HEK293 (cell line): ENCODE results near the gene ABCB9.
A peak's percentile ranks its signal among the peaks of the same experiment; 100 is the strongest.

ENCODE experiments used
- CTCF ChIA-PET: fragments of 350-600 bp; formaldehyde crosslinking; extraction: SDS; loops from one replicate; lab custom pipeline; 2021; ENCODE audit warnings: antibody characterized with exemption; lab: Yijun Ruan, JAX
- POLR2A ChIA-PET: fragments of 300-600 bp; formaldehyde crosslinking; extraction: SDS; loops from one replicate; lab custom pipeline; 2020; ENCODE audit warnings: antibody characterized with exemption, inconsistent platforms; lab: Yijun Ruan, JAX
- H3K27ac ChIP-seq: fragments of 200-500 bp; sonication (Bioruptor generic); 2 replicates; pipeline ENCODE4 v1.5.1; 2014; ENCODE audit warnings: low read depth, low read length, control low read depth, inconsistent platforms; ENCODE audit errors: extremely low read depth
- H3K36me3 ChIP-seq, 2 experiments: fragments of 200-500 bp in 1 of 2; sonication (Bioruptor generic) in 1 of 2; 1 replicate in 1 of 2; 2 replicates in 1 of 2; pipeline ENCODE4 v1.5.1; 2014 to 2017; ENCODE audit warnings: inconsistent platforms in 2 of 2, low read length in 2 of 2; ENCODE audit not compliant: control insufficient read depth in 2 of 2, insufficient read depth in 1 of 2
- H3K4me1 ChIP-seq: fragments of 200-500 bp; sonication (Bioruptor generic); 2 replicates; pipeline ENCODE4 v1.5.1; 2014; ENCODE audit warnings: mild to moderate bottlenecking, low read length, inconsistent platforms; ENCODE audit not compliant: control insufficient read depth, insufficient read depth
- H3K4me3 ChIP-seq: 2 replicates; pipeline ENCODE4 v1.5.1; 2011; ENCODE audit warnings: low read depth, mild to moderate bottlenecking, control low read depth, low read length, moderate library complexity
- H3K9me3 ChIP-seq: fragments of 200-500 bp; sonication (Bioruptor generic); 2 replicates; pipeline ENCODE4 v1.5.1; 2014; ENCODE audit warnings: low read depth, low read length, inconsistent platforms; ENCODE audit not compliant: control insufficient read depth, insufficient read depth
- IKZF3 ChIP-seq: fragments of 450-650 bp; IDR thresholded peaks from 2 replicates; pipeline ENCODE4 v1.5.0; 2018; ENCODE audit warnings: missing biosample characterization, mild to moderate bottlenecking, missing genetic modification characterization, moderate library complexity
- KLF1 ChIP-seq: fragments of 450-650 bp; formaldehyde crosslinking; IDR thresholded peaks from 2 replicates; pipeline ENCODE4 v1.5.1; 2016; ENCODE audit warnings: missing biosample characterization, missing genetic modification characterization
- YY1 ChIP-seq: fragments of 450-650 bp; formaldehyde crosslinking; IDR thresholded peaks from 2 replicates; pipeline ENCODE4 v1.5.1; 2018; ENCODE audit warnings: missing biosample characterization, missing genetic modification characterization
- ZIC2 ChIP-seq: fragments of 450-650 bp; formaldehyde crosslinking; IDR thresholded peaks from 2 replicates; pipeline ENCODE4 v1.5.1; 2016; ENCODE audit warnings: missing biosample characterization, missing genetic modification characterization
- ZNF112 ChIP-seq: fragments of 450-650 bp; formaldehyde crosslinking; IDR thresholded peaks from 2 replicates; pipeline ENCODE4 v1.5.0; 2017; ENCODE audit warnings: missing biosample characterization, missing genetic modification characterization
- ZNF146 ChIP-seq: fragments of 450-650 bp; formaldehyde crosslinking; IDR thresholded peaks from 2 replicates; pipeline ENCODE4 v1.5.1; 2016; ENCODE audit warnings: missing biosample characterization, missing genetic modification characterization
- ZNF174 ChIP-seq: fragments of 450-650 bp; formaldehyde crosslinking; IDR thresholded peaks from 2 replicates; pipeline ENCODE4 v1.5.0; 2017; ENCODE audit warnings: missing biosample characterization, mild to moderate bottlenecking, missing genetic modification characterization
- ZNF266 ChIP-seq: fragments of 450-650 bp; formaldehyde crosslinking; IDR thresholded peaks from 2 replicates; pipeline ENCODE4 v1.5.1; 2016; ENCODE audit warnings: missing biosample characterization, missing genetic modification characterization, low read depth
- ZNF354C ChIP-seq: fragments of 450-650 bp; formaldehyde crosslinking; IDR thresholded peaks from 2 replicates; pipeline ENCODE4 v1.5.1; 2016; ENCODE audit warnings: missing biosample characterization, missing genetic modification characterization, low read depth, borderline replicate concordance
- ZNF513 ChIP-seq: fragments of 450-650 bp; IDR thresholded peaks from 2 replicates; pipeline ENCODE4 v1.5.1; 2018; ENCODE audit warnings: missing biosample characterization, missing genetic modification characterization
- ZNF514 ChIP-seq: fragments of 450-650 bp; formaldehyde crosslinking; IDR thresholded peaks from 2 replicates; pipeline ENCODE4 v1.5.1; 2016; ENCODE audit warnings: missing biosample characterization, missing genetic modification characterization
- ZNF548 ChIP-seq: fragments of 450-650 bp; formaldehyde crosslinking; IDR thresholded peaks from 2 replicates; pipeline ENCODE4 v1.5.1; 2016; ENCODE audit warnings: missing biosample characterization, missing genetic modification characterization
- ZNF558 ChIP-seq: fragments of 450-650 bp; formaldehyde crosslinking; IDR thresholded peaks from 2 replicates; pipeline ENCODE4 v1.5.1; 2016; ENCODE audit warnings: missing biosample characterization, missing genetic modification characterization
- ZNF629 ChIP-seq: fragments of 450-650 bp; formaldehyde crosslinking; IDR thresholded peaks from 2 replicates; pipeline ENCODE4 v1.5.1; 2017; ENCODE audit warnings: missing biosample characterization, missing genetic modification characterization
- ZNF660 ChIP-seq: fragments of 450-650 bp; IDR thresholded peaks from 2 replicates; pipeline ENCODE4 v1.5.1; 2018; ENCODE audit warnings: missing biosample characterization, mild to moderate bottlenecking, missing genetic modification characterization
- ZNF670 ChIP-seq: fragments of 450-650 bp; formaldehyde crosslinking; IDR thresholded peaks from 2 replicates; pipeline ENCODE4 v1.5.1; 2016; ENCODE audit warnings: missing biosample characterization, missing genetic modification characterization, low read depth
- ZSCAN5A ChIP-seq: fragments of 450-650 bp; formaldehyde crosslinking; IDR thresholded peaks from 2 replicates; pipeline ENCODE4 v1.5.1; 2016; ENCODE audit warnings: missing biosample characterization, missing genetic modification characterization
- TF ChIP-seq, protein P1 (sequence below): fragments of 450-650 bp; formaldehyde crosslinking; IDR thresholded peaks from 2 replicates; pipeline ENCODE4 v1.5.1; 2016; ENCODE audit warnings: missing biosample characterization, missing genetic modification characterization
- TF ChIP-seq, protein P2 (sequence below): fragments of 450-650 bp; formaldehyde crosslinking; IDR thresholded peaks from 2 replicates; pipeline ENCODE4 v1.5.1; 2017; ENCODE audit warnings: missing biosample characterization, missing genetic modification characterization

The ABCB9 gene

GRCh38 chr12:122999196-122999946, 33.1 kb upstream of the ABCB9 start (continued):
- TF ChIP-seq ZNF670 (no peak), ZNF266 (tag by site-specific recombination) (no peak), ZIC2 (tag by site-specific recombination) (peak; percentile 79), KLF1 (tag by site-specific recombination) (no peak), ZNF112 (no peak), ZNF354C (tag by site-specific recombination) (no peak), YY1 (tag by site-specific recombination) (no peak), ZNF629 (no peak)

DNA sequence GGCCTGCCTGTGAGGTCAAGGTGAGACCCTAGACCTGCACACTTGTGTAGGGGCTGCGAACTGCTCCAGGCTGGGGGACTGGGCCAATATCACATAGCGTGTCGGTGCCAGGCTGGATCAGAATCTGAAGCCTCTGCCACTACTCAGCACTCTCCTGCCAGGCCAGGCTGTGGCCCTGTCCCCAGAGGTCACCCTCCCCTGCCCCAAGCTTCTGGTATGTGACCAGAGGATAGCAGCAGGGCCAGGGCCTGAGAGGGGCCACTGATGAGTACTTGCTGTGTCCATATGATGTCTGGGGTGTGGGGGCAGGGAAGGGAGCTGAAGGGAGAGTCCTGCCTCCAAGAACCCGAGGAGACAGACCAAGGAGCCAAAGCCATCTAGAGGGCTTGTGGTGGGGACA, 32.1 kb upstream of the ABCB9 start:
- Histone ChIP-seq H3K27ac (no peak overlapping the region), H3K4me3 (no peak overlapping the region), H3K4me1 (no peaks in the 10 kb centered on the region), H3K36me3 (no peaks in the 10 kb centered on the region), H3K9me3 (no peaks in the 10 kb centered on the region)
- POLR2A ChIA-PET, result interaction anchor here (0.7 kb wide), 1 partner anchor 107 kb away, joined by 3 read pairs; no protein-coding TSS in a partner anchor
- TF ChIP-seq ZSCAN5A (tag by site-specific recombination) (no peak), ZNF558 (tag by site-specific recombination) (no peak), ZNF660 (tag by site-specific recombination) (no peak)
- CTCF ChIA-PET, result no interaction called here

DNA sequence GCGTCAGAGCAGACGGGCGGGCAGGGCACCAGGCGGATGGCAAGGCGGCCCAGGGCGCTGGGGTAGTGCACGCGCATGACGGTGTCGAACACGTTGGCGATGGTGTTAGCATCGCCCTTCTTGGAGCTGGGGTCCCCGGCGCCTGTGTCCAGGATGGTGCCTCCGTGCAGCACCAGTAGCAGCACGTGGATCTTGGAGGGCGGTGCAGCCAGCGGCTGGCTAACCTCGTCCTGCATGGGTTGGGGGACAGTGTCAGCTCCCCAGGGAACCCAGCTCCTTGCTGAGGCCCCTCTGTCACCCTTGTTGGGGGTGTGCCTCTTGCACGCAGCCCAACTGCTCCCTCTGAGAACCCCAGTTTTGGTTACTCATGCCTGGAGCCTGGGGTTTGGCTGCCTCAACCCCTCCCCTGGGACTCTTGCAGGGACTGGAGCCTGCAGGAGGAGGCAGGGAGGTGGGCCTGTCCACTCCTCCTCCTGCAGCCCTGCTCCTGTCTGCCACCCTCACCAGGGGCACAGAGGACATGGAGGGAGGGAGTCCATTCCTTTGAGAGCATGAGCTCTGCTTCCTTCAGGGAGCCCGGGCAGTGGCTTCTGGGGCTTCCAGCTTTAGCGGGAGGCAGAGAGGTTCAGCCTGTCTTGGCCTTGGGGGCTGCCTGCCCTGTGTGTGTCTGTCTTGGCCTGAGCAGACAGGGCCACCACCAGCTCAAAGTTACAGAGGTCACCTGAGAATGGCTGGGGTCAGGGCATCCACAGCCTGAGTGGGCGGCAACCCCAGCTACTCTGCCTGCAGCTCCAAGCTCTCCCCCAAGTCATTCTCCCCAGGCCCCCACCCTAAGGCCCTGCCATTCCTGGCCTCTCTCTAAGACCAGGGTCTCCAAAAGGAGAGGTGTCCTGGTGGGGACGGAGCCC, 31.3 kb upstream of the ABCB9 start:
- Histone ChIP-seq H3K27ac (no peak overlapping the region), H3K36me3 (no peaks in the 10 kb centered on the region), H3K9me3 (no peaks in the 10 kb centered on the region), H3K4me3 (no peak overlapping the region), H3K4me1 (no peaks in the 10 kb centered on the region)
- ChIA-PET POLR2A (no interaction called here), CTCF (interaction anchor here (0.5 kb wide), 1 partner anchor 62 kb away, joined by 3 read pairs; no protein-coding TSS in a partner anchor)
- TF ChIP-seq, protein P1, sequence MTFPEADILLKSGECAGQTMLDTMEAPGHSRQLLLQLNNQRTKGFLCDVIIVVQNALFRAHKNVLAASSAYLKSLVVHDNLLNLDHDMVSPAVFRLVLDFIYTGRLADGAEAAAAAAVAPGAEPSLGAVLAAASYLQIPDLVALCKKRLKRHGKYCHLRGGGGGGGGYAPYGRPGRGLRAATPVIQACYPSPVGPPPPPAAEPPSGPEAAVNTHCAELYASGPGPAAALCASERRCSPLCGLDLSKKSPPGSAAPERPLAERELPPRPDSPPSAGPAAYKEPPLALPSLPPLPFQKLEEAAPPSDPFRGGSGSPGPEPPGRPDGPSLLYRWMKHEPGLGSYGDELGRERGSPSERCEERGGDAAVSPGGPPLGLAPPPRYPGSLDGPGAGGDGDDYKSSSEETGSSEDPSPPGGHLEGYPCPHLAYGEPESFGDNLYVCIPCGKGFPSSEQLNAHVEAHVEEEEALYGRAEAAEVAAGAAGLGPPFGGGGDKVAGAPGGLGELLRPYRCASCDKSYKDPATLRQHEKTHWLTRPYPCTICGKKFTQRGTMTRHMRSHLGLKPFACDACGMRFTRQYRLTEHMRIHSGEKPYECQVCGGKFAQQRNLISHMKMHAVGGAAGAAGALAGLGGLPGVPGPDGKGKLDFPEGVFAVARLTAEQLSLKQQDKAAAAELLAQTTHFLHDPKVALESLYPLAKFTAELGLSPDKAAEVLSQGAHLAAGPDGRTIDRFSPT (tag by site-specific recombination), result no peak
- TF ChIP-seq ZIC2 (tag by site-specific recombination), result peak; percentile 18; the same call in 1 of the 2 replicates
- TF ChIP-seq, all 188 proteins: peak for 1

GRCh38 chr12:122996621-122997342, 30.5 kb upstream of the ABCB9 start:
- ChIA-PET CTCF (interaction anchor here (0.5 to 0.6 kb wide), 2 partner anchors 63 to 102 kb away, joined by 3 read pairs; no protein-coding TSS in a partner anchor), POLR2A (no interaction called here)
- no peak overlapping the region for H3K27ac ChIP-seq
- H3K4me3 ChIP-seq, result no peak overlapping the region
- no peaks in the 10 kb centered on the region for H3K4me1 ChIP-seq
- no peaks in the 10 kb centered on the region for H3K36me3 ChIP-seq
- H3K9me3 ChIP-seq, result no peaks in the 10 kb centered on the region
- TF ChIP-seq, protein P2, sequence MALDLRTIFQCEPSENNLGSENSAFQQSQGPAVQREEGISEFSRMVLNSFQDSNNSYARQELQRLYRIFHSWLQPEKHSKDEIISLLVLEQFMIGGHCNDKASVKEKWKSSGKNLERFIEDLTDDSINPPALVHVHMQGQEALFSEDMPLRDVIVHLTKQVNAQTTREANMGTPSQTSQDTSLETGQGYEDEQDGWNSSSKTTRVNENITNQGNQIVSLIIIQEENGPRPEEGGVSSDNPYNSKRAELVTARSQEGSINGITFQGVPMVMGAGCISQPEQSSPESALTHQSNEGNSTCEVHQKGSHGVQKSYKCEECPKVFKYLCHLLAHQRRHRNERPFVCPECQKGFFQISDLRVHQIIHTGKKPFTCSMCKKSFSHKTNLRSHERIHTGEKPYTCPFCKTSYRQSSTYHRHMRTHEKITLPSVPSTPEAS (tag by site-specific recombination), result no peak
- TF ChIP-seq ZNF548 (tag by site-specific recombination), result no peak
- TF ChIP-seq ZNF513 (tag by site-specific recombination), result no peak
- TF ChIP-seq ZNF514, result no peak
- no peak for TF ChIP-seq ZNF146 (tag by site-specific recombination)
- no peak for TF ChIP-seq ZNF174 (tag by site-specific recombination)
- TF ChIP-seq IKZF3 (tag by site-specific recombination), result no peak
